Eye (tissue), 1 donor: Measurements from ENCODE around the gene PPP3R1.
A peak's percentile ranks its signal among the peaks of the same experiment; 100 is the strongest.

ENCODE experiments used
- DNase-seq: peaks from one replicate; pipeline ENCODE4 v3.0.0-alpha.2; 2015

The PPP3R1 gene

DNA sequence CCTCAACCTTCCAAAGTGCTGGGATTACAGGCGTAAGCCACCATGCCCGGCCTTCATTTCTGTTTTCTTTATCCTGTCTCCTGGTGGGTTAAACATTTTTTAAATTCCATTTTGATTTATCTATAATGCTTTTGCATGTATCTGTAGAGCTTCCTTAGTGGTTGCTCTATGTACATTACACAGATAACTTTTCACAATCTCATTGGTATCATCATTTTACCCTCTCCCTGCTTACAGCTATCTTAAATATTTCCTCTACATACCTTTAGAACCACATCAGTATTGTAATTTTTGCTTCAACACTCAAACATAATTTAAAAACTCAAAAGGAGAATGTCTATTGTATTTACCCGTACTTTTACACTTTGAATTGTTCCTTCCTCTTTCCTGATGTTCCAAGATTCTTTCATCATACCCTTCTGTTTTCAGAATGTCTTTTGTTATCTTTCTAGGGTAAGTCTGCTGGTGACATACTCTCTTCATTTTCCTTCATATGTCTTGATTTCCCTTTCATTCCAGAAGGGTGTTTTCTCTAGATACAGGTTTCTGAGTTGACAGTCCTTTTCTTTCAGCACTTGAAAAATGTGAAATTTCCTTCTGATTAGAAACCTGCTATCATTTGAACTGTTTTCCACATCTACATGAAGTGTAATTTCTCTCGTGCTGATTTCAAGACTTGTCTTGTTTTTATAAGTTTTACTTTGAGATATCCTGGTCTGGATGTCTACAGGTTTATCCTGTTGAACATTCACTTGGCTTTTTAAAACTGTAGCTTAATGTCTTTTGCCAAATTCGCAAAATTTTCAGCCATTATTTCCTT lies 21.9 kb downstream of the PPP3R1 start:
- DNase-seq: no peak

DNA sequence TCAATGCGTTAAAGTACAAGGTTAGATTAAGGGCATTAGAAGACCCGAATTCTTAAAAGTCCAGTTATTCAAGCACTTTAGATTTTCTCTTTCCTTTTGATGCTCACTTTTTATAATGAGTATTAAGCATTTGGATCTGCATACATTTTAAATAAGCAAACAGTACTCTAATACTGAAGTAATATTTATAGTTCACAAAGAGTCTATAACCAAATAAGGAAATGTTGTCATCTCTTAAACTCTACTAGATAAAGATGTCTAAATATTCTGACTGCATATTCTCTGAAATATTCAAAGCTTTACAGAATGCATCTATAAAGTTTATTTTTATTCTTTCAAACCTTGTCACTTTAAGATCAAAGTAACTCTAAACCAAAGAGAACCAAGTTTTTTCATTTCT lies 25.5 kb downstream of the PPP3R1 start:
- DNase-seq: no peak

DNA sequence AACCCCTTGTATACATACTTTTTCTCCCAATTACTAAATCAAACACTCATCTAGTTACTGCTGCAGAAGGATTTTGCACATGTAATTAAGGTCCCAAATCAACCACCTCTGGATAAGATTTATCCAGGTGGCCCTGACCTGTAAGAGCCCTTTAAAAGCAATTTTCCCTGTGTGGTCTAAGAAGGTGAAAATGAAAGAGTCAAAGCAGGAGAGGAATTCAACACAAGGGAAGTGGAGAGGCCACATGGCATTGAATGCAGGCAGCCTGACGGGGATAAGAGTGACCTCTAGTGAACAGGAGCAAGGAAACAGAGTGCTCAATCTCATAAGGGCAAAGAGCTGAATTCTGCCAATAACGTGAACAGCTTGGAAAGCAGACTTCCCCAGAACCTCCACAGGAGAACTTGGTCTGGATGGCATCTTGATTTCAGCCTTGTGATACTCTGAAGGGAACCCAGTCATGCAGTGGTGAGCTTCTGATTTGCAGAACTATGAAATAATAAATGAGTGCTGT lies 27.2 kb downstream of the PPP3R1 start:
- peak; percentile 25 for DNase-seq

DNA sequence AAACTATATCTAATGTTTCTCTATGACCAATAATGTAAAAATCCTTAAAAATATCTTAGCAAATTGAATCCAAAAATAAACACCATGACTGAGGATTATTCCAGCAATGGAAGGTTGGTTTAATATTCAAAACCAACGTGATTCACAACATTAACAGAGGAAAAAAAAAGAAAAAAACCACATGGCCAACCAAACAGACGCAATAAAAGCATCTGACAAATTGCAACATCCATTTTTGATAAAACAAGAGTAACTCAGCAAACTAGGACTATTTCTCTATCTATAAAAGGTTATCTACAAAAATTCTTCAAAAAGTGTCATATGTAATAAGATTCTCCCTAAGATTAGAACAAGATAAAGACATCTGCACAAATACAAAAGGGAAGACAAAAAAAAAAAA lies 28.9 kb downstream of the PPP3R1 start:
- DNase-seq: no peak

DNA sequence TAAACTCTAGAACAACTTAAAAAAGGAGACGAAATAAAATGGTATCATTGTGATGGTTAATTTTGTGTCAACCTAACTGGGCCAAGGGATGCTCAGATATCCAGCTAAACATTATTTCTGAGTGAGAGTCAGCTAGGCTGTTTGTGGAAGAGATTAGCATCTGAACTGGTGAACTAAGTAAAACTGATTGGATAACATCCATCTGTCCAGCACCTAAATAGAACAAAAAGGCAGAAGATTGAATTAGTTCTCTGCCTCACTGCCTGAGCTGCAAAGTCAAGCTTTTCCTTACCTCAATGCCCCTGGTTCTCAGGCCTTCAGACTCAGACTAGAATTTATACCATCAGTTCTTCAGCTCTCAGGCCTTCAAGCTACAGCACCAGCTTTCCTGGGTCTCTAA lies 30.0 kb downstream of the PPP3R1 start:
- DNase-seq: no peak

DNA sequence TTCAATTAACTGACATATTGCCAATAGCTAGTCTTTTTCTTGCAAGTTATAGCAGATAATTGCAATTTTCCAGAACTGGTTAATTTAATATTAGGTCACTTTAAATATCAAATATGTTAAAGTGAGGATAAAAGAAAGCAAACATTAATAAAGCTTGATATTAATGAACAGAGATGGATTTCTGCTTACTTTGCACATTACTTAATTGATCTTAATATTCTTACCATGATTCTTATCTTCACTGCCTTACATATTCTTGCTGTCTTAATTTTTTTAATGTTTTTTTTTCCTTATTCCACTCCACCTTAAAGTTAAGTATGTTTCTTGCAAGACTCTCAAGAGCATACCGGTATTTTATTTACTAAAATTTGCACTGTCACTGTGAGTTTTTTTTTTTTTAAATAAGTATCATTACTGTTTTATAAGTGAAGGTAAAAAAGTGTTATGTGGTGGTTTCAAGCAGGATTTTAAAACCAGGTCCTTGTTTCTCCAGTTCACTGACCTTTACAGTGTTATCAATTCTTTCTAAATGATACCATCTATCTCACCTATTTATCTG lies 33.9 kb downstream of the PPP3R1 start:
- no peak for DNase-seq

DNA sequence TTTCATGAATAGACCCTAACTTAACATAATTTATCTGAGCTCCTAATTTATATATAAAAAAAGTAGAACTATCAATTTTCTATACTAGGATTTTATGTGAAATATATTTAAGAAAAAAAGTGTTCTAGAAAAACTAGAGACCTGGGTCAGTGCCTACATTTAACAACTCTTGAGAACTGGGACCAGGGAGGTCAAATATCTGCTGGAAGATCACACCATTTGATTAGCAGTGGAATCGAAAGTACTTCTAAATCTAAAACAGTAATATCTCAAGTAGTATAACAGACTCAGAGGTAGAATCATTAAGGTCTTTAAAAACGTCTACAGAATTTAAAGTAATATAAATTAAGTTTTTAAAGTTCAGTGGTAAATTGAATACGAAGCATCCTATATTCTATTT lies 34.6 kb downstream of the PPP3R1 start:
- DNase-seq: no peak

DNA sequence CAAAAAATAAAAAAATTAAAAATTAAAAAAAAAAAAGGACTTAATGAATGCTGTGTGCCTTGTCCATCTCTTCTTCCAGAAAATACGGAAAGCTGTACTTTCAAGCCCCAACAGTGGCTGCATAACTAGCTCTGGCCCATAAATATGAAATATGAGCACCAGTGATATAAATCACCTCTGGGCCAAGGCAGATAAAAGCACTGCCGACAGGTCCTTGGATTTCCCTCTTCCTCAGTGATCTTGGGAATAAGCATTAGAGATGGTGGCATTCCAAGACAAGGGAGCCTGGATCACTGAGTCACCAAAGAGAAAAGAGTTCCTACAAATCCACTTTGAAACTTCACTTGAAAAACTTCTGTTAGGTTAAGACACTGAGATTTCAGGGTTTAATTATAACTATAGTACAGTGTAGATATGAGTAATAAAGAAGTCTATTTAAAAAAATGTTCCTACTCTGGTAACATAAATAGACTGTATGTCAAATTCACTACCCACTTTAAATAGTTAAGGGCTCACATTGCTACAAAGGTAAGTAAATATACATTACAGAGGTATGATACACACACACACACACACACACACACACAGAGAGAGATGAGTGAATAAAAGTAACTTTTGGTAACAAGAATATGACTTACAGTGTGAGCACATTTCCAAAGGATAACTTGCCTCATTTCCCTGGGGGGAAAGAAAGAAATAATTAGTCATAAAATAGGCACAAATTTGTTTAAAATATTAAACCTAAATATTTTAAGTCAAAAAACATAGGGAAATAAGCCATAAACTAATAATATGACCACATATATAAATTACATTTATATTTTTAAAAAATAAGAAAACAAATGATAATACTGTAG lies 35.6 kb downstream of the PPP3R1 start:
- no peak for DNase-seq

DNA sequence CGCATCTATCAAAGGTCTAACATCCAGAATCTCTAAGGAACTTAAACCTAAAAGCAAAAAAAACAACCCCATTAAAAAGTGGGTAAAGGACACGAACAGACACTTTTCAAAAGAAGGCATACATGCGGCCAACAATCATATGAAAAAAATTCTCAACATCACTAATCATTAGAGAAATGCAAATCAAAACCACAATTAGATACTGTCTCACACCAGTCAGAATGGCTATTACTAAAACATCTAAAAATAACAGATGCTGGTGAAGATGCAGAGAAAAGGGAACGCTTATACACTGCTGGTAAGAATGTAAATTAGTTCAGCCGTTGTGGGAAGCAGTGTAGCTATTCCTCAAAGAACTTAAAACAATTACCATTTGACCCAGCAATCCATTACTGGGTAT lies 38.0 kb downstream of the PPP3R1 start:
- no peak for DNase-seq

DNA sequence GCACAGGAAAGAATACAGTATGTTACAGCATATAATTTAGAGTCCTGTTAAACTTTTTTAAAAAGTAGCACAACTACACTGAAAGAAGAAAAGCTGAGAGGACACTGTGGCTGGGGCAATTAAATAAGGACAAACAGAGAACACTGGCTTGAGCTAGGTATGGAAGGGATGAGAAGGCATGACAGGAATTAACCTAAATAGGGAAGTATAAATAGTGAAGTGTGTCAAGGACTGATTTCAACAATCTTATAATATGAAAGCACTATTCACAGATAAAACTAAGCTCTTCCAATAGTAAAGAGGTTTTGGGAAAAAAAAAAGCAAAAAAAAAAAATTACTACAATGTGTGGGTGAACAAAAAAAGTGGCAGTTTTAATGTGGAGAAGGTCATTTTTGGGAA lies 45.5 kb downstream of the PPP3R1 start:
- DNase-seq: no peak

DNA sequence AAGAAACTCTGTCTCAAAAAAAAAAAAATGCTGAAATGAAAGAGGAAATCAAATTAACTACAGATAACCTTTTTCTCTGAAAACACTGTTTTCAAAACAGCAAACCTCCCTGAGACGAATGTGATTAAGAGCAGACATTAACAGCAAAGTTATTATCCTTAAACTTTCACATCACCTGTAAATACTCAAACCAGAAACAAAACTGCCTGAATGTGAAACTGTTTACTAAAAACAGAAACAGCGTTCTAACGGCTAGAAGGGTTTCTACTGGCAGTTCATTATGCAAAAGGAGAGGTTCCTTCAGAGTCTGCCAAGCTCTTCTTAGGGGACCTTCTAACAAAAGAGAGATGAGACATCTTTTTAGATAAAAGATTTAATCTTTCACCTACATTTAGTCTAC lies 48.7 kb downstream of the PPP3R1 start:
- DNase-seq: no peak

DNA sequence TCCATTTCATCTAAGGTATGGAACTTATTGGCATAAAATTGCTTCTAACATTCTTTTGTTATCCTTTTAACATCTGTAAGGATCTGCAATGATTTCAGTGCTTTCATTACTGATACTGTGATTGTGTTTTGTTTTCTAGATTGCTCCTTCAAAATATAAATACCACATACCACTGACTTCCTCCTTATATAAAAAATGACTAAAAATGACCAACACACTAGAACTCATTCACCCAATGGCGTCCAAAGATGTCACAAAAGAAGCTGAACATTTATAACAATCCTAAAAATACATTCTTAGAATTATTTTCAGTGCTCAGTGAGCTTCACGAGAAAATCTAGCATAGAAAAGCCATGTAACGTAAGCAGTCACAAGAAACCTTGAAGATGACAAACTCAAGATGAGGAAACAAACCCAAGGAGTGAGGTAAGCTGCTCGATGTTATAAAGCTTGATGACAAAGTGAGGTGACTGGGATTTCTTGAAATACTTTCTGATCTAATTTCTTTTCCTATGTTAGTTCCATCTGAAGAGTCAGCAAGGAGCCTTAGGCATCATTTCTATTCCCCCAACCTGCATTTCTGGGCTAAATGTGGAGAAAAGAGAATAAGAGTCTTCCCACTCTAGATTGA lies 52.1 kb downstream of the PPP3R1 start:
- no peak for DNase-seq

DNA sequence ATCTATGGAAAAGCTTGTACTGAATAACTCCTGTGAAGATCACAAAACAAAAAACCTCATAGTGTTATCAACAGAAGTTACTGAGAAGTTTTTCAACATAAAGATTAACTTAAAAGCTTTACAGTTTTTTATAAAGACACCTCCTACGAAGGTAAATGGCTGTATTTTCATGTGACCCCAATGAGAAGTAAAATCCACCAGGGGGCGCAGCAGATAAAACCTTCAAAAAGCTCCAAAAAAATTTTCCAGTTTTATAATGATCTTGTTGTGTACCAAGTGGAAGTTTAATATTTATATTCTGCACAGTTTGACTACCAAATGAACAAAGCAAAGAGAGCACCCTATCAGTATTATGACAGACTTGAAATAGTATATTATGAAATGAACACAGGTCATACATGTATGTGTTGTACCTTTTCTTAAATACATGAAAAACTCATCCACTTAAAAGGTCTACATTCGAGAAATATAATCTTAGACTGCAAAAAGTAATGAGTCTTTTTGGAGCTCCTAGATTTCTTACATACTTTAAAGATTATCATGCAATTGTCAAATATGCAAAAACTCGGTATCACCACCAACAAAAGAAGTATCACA lies 56.1 kb downstream of the PPP3R1 start:
- peak; percentile 80 for DNase-seq

DNA sequence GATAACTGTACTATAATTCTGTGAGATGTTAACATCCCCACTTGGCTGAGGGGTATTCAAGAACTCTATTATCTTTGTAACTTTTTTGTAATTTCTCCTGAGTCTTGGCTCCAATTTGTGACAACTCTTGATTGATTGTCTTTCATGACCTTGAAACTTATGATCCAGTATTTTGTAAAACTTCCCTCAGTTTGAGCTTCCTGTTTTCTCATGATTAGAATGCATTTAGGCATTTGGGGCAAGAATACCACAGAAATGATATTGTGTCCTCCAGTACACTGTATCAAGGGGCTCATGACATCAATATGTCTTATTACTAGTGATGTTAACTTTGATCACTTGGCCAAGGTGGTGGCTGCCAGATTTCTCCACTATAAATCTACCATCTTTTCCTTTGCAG lies 57.2 kb downstream of the PPP3R1 start:
- DNase-seq: no peak

DNA sequence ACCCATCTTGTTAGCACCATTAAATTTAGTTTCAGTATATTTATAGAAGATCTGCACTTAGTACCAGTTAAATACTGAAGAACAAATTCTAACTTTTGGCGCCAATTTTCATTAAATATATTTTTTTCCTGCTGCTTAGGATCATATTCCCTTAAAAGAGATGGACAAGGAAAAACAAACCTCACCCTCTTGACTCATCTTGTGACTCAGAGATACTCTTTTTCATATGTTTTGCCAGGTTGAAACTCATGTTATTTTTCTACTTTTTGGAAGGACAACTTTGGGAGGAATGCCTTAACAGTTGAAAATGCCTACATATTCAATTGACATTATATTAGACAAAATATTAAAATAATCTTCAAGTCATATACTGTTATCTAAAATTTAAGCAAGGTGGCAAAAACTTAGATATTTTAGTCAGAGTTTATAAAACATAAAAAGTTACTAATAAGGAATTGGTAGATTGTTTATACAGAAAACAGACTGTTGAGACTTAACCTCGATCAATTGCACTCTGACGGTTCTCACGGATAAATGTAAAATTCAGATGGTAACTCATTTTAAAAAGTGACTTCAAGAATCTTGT lies 58.5 kb downstream of the PPP3R1 start:
- DNase-seq: no peak

DNA sequence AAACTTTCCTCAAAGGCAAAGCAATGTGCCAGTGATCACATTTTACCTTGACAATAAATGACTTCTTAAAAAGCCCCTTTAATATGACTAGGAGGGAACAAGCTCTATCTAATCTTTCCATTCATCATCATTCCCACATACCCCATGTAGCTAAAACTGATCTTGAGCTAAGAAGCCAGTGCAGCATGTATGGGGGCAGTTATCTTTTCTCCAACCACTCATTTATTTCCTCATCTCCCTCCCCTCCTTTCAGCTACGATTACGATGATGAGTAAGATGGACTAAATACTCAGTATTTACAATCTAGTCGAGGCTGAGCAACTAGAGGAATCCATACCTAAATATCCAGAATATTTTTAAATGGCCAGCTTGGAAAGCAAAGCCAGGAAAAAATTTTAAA lies 59.2 kb downstream of the PPP3R1 start:
- DNase-seq: no peak

DNA sequence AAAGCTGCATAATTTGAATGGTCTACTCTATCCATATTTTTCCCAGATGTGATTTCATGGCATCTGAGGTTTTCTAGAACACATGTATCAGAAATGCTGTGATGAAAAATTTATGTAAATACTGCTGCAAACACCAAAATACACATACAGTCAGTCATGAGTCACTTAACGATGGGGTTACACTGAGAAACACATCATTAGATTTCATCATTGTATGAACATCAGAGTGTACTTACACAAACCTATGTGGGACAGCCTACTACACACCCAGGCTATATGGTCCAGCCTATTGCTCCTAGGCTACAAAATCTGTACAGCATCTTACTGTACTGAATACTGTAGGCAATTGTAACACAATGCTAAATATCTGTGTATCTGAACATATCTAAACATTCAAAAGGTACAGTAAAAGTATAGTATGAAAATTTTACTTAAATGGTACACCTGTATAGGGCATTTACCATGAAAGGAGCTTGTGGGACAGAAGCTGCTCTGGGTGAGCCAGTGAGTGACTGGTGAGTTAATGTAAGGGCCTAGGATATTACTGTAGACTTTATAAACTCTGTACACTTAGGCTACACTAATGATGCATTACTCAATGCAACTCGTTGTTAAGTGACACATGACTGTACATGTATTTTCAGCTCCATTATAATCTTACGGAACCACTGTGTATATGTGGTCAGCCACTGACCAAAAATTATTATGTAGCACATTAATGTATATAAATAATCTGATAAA lies 61.2 kb downstream of the PPP3R1 start:
- DNase-seq: no peak

DNA sequence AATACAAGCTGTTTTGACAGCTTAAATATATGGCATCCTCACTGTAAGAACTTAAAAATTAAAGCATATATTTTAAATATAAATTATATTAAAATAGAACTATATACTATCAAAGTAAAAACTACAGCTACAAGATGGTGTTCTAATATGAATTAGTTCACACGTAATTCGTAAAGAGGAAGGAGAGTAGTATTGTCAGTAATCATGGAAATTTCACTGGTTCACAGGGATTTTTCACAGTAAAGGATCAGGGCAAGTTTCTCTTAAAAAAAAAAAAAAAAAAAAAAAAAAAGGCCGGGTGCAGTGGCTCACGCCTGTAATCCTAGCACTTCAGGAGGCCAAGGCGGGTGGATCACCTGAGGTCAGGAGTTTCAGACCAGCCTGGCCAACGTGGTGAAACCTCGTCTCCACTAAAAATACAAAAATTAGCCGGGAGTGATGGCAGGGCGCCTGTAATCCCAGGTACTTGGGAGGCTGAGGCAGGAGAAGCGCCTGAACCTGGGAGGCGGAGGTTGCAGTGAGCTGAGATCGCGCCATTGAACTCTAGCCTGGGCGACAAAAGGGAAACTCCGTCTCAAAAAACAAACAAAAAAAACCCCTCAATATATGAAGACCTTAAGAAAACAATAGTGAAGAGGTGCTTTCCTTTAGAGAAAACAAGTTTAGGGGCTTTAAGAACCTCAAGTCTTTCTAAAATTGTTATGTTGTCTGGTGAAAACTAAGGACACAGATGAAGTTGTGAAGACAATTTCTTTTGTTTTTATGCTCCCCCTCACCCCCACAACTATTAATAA lies 62.1 kb downstream of the PPP3R1 start:
- no peak for DNase-seq

DNA sequence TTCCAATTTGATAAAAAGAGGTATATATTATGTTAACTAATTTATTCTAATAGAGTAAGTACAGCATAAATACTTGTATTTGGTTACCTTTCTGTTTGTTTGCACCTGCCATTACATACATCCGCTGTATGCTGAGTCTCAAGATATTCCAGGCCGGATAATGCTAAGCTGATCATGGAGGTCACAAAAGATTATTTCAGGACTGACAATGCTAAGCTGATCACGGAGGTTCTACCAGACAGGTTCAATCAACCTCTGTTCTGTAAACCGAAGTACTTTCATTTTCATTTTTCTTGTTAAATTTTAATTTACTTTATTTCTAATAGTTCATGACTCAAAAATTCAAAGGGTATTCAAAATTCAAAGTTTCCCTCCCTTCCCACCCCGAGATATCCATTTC lies 63.5 kb downstream of the PPP3R1 start:
- no peak for DNase-seq

DNA sequence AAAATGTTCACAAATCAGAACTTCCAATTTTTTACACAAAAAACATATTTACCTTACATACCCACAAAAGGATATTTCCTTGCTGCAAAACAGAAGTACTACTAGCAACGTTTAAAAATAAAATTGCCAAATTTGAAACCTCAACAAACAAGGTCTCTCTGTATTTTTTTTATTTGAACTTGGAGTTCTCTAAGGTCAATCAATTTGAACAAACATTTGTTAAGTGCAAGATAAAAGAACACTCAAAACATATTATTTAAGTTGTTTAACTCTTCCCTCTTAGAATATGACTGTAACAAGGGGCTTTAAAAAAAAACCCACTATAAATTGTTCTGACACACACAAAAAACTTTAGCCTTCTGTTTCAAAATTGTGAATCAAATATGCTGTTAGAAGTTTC lies 65.0 kb downstream of the PPP3R1 start:
- no peak for DNase-seq
